ENCODE data around the gene SORT1. TPM values are rescaled to one million over a fixed set of nuclear protein-coding genes. Genes with fewer than 3 reads are reported as not detected.

Gene SORT1
- total RNA-seq, 1 donor from 2014 or later = 0.20 TPM

- TF ChIP-seq CTCF (IDR thresholded peaks at IDR 0.05) = no peak
- ChIA-PET CTCF (interaction anchor here (1.2 to 4.9 kb wide), 2 partner anchors 11 to 110 kb away, joined by 3 to 25 read pairs; partner anchors contain the start of gene SORT1), POLR2A (no interaction called here)
- Mint-ChIP-seq H3K36me3 (ENCODE audit: low read depth) (no peaks in the 10 kb centered on the region), H3K4me3 (no peak overlapping the region), H3K27me3 (peaks cover 57% of the 10 kb centered on the region), H3K27ac (no peak overlapping the region), H3K9me3 (peaks cover 2% of the 10 kb centered on the region), H3K4me1 (peaks cover 26% of the 10 kb centered on the region)
- ATAC-seq (ENCODE audit: low read depth) = no peak
- intact Hi-C loops (cut with micrococcal nuclease) = no loop called here
- no peak for DNase-seq
Observed at GRCh38 chr1:109388208-109388711, 9.5 kb downstream of the SORT1 start.

GRCh38 chr1:109386054-109386717 is 11.5 kb downstream of the SORT1 start:
- ChIA-PET POLR2A (no interaction called here), CTCF (interaction anchor here (4.9 kb wide), 1 partner anchor 14 kb away, joined by 25 read pairs; the partner anchor contains the start of gene SORT1)
- intact Hi-C loops (cut with micrococcal nuclease) = no loop called here
- peaks cover 41% of the 10 kb centered on the region for H3K27me3 Mint-ChIP-seq
- ATAC-seq (ENCODE audit: low read depth) (no peak), DNase-seq (no peak)
- no peak overlapping the region for H3K27ac Mint-ChIP-seq
- TF ChIP-seq CTCF (IDR thresholded peaks at IDR 0.05) = no peak
- H3K9me3 Mint-ChIP-seq = peaks cover 2% of the 10 kb centered on the region
- no peaks in the 10 kb centered on the region for H3K36me3 Mint-ChIP-seq (ENCODE audit: low read depth)
- H3K4me1 Mint-ChIP-seq = peaks cover 7% of the 10 kb centered on the region
- H3K4me3 Mint-ChIP-seq = no peak overlapping the region

- H3K27me3 Mint-ChIP-seq = peaks cover 41% of the 10 kb centered on the region
- CTCF ChIA-PET = interaction anchor here (1.1 kb wide), 1 partner anchor 13 kb away, joined by 4 read pairs; no protein-coding TSS in a partner anchor
- TF ChIP-seq CTCF (IDR thresholded peaks at IDR 0.05) = no peak
- no peak overlapping the region for H3K4me3 Mint-ChIP-seq
- POLR2A ChIA-PET = interaction anchor here (0.7 kb wide), 1 partner anchor 158 kb away, joined by 3 read pairs; no protein-coding TSS in a partner anchor
- DNase-seq (no peak), ATAC-seq (ENCODE audit: low read depth) (no peak)
- H3K4me1 Mint-ChIP-seq = peaks cover 3% of the 10 kb centered on the region
- intact Hi-C loops (cut with micrococcal nuclease) = no loop called here
- no peaks in the 10 kb centered on the region for H3K36me3 Mint-ChIP-seq (ENCODE audit: low read depth)
- H3K9me3 Mint-ChIP-seq = peaks cover 2% of the 10 kb centered on the region
- no peak overlapping the region for H3K27ac Mint-ChIP-seq
Observed at GRCh38 chr1:109385417-109385816, 12.3 kb downstream of the SORT1 start.

GRCh38 chr1:109383854-109384253 is 13.9 kb downstream of the SORT1 start:
- ChIA-PET CTCF (interaction anchor here (1.2 kb wide), 1 partner anchor 13 kb away, joined by 3 read pairs; no protein-coding TSS in a partner anchor), POLR2A (no interaction called here)
- Mint-ChIP-seq H3K36me3 (ENCODE audit: low read depth) (no peaks in the 10 kb centered on the region), H3K27ac (no peak overlapping the region), H3K27me3 (peaks cover 27% of the 10 kb centered on the region), H3K4me3 (no peak overlapping the region), H3K4me1 (no peaks in the 10 kb centered on the region), H3K9me3 (peaks cover 2% of the 10 kb centered on the region)
- intact Hi-C loops (cut with micrococcal nuclease) = no loop called here
- DNase-seq = no peak
- no peak for TF ChIP-seq CTCF (IDR thresholded peaks at IDR 0.05)
- no peak for ATAC-seq (ENCODE audit: low read depth)

- Mint-ChIP-seq H3K36me3 (ENCODE audit: low read depth) (no peaks in the 10 kb centered on the region), H3K27ac (no peak overlapping the region), H3K9me3 (peaks cover 2% of the 10 kb centered on the region), H3K27me3 (peaks cover 24% of the 10 kb centered on the region), H3K4me3 (no peak overlapping the region), H3K4me1 (no peaks in the 10 kb centered on the region)
- CTCF ChIA-PET = no interaction called here
- ATAC-seq (ENCODE audit: low read depth) (no peak), DNase-seq (no peak)
- POLR2A ChIA-PET = no interaction called here
- intact Hi-C loops (cut with micrococcal nuclease) = no loop called here
- TF ChIP-seq CTCF (IDR thresholded peaks at IDR 0.05) = no peak
Observed at GRCh38 chr1:109383087-109383779, 14.5 kb downstream of the SORT1 start.
